Measurements from ENCODE around the gene PKHD1.
"Not testable (repeated sequence)": the region's sequence is repeated elsewhere in the genome, so short reads cannot be mapped to it uniquely, and the experiment has no call there.

PKHD1 gene

DNA sequence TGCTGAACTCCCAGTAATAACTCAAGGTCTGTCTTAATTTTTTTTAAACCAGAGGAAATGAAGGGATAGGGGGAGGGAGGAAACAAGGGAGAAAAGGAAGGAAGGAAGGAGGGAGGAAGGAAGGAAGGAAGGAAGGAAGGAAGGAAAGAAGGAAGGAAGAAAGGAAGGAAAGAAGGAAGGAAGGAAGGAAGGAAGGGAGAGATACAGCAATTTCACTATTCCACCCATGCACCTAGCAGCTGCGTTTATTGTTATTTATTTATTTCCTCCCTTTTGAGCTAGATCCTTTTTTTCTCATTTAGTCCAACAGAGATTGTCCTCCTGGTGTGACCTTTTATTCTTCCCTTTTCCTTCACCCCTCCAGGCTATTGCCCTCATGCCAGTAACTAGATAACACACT, 97.6 kb downstream of the PKHD1 start:
- DNase-seq (ENCODE audit: low read depth, low spot score) = no peak

DNA sequence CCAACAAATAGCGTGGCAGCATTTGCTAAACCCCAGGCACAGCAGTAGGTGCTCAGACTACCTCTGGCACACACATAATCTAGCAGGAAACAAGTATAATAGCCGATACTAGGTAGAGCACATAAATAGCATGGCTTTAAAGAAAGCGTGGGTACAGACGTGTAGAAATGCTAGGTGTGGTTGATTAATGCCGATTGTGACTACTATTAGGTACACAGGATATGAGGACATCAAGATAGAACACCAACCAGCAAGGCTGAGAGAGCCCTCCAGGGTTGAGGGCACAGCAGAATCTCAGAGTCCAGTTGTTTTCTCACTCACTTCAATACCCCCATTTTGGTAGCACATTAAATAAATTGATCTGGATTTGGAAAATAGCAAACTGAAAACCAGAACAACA, 100.5 kb downstream of the PKHD1 start:
- no peak for DNase-seq (ENCODE audit: low read depth, low spot score)

DNA sequence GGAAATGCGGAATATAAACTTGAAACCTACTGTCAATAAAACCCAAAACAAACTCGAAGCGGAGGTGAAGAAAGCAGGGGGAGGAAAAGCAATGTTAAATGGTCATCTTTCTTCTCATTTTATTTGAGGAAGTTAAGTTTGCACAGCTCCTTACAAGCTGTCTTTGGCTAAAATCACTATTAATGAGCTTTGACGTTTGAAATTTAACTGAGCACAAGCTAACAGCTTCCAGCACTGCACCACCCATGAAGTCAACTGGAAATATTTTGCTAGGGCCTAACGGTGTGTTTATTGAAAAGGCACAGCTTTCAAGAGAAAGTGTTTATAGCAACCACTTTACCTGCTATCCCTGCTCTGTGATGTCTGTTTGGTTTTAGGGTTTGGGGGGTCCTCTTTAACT, 103.8 kb downstream of the PKHD1 start:
- no peak for DNase-seq (ENCODE audit: low read depth, low spot score)

DNA sequence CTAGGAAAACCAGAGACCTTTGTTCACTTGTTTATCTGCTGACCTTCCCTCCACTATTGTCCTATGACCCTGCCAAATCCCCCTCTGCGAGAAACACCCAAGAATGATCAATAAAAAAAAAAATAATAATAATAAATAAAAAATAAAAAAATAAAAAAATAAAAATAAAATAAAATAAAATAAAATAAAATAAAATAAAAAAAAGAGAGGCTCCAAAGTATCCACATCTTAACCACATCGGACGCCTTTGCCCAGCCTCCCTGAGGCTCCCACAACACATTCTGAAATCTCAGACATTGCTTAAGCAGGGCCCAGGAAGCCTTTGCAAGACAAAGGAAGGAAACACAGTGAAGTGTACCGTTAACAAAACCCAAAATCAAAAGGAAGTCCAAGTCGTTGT, 104.7 kb downstream of the PKHD1 start:
- DNase-seq (ENCODE audit: low read depth, low spot score) = not testable (repeated sequence)

DNA sequence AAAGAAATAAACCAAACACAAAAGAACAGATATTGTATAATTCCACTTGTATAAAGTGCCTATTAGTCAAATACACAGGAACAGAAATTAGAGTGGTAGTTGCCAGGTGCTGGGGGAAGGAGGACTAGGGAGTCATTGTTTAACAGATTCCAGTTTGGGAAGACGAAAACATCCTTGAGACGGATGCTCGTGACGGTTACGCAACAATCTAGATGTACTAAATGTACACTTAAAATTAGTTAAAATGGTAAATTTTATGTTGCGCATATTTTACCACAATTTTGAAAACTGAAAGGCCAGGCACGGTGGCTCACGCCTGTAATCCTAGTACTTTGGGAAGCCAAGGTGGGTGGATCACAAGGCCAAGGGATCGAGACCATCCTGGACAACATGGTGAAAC, 111.0 kb downstream of the PKHD1 start:
- no peak for DNase-seq (ENCODE audit: low read depth, low spot score)

DNA sequence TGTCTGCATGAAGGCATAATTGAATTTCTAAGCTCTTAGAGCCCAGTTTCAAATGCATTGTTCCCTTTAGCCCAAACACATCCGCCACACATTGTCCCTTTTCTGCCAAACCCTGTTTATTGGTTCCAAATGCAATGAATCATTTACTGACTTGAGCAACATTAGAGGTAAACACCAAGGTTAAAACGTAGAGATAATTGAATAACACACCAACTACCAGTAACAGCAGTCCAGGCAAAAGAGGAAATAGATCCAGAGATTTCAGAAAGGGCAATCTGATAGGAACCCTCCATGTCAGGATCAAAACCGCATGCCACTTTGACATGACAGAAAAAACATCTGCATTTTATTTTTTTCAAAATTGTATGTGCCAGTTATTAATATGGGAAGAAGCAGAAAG, 114.8 kb downstream of the PKHD1 start:
- DNase-seq (ENCODE audit: low read depth, low spot score) = no peak

DNA sequence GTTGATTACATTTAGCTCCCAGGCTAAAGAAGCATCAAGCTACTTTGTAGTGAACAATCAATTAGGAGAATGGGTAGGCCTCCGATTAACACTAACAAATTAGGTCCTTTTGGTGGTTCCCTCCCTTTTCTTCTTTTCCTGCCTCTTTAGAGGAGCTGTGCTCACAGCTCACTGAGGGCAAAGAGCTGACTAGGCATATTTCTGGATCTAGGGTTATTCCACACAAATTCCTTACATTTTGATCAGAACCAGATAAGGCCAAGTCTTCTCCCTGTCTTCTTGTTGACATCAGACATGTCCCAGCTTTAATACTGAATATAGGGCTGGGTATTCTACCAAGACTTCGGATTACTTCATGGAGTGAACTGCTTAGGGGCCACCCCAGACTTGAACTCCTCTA, 119.1 kb downstream of the PKHD1 start:
- DNase-seq (ENCODE audit: low read depth, low spot score) = no peak

GRCh38 chr6:51965222-51965801, 122.1 kb downstream of the PKHD1 start:
- DNase-seq (ENCODE audit: low read depth, low spot score) = no peak

GRCh38 chr6:51963980-51964379, 123.4 kb downstream of the PKHD1 start:
- DNase-seq (ENCODE audit: low read depth, low spot score) = no peak

DNA sequence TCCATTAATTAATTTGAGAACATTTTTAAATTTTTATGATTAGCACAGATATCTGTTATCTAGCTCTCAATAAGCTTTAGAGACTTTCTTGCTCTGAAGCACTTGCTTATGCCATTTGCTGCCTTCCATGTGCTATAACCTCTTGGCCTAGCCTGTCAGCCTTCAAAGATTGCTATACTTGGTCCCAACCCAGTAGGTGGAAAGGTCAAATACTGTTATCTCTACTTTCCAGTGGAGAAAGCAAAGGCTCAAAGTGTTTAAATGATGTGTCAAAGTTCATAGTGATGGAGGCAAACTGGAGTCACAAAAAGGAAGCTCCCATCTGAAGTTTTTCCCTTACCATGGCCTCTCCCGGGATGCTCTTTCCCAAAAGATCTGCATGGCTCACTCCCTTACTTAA, 125.1 kb downstream of the PKHD1 start:
- no peak for DNase-seq (ENCODE audit: low read depth, low spot score)

DNA sequence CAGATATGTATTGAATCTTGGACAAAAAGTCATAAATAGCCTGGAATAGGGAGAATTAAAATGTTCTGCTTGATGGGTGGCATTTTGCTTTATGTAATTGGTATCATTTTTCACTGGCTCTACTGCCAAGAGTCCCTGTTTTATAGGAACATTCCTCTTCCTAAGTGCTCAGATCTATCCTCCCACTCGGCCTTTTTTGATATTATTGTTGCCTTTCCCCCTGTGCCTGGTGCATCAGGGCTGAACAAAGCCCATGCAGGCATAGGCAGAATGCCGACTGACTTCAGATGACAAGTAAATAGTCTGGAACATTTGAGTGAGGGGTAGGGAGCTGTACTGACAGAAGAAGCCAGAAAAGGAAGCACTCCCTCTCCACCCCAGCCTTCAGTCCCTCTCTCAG, 127.0 kb downstream of the PKHD1 start:
- DNase-seq (ENCODE audit: low read depth, low spot score) = no peak

DNA sequence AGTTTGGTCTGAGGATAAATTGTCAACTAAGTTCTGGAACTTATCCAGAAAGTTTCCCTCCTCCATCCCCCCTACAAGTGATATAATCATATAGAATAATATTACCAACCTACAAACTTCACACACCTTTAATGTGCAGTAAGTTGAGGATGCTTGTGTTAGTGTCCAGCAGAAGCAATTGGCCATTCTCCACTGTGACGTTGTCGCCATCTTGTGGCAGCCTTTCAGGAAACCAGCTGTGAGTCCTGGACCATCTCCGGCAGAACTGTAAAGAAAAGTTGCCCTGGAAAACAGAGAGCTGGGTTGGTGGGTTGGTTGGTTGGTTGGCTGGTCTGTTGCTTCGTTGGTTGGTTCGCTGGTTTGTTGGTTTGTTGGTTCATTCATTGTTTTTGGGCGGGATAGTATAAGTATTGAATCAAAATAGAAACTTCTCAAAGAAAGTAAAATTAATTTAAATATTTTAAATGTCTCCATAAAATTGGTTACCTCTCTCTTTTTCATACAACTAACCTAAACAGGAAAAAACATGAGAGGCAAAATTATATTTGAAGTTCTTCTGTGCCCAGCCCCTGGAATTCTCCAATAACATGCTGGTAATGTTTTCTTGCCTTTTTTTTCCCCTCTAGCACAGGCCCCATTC, 127.5 kb downstream of the PKHD1 start:
- no peak for DNase-seq (ENCODE audit: low read depth, low spot score)

DNA sequence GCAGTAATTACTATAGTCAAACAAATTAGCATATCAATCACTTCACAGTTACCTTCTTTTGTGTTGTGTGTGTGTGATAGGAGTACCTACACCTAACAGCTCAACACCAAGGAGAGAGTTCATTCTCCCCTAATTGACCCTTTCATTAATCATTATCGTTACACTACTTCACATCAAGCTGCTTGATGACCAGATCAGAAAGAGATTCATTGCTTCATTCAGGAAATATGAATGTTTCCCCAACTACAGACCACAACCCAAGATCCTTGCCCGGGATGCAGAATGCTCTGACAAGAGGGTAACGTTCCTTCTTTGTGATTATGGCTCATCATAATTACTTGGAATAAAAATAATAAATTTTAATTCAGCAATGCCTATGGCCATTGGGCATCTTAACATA, 132.7 kb downstream of the PKHD1 start:
- no peak for DNase-seq (ENCODE audit: low read depth, low spot score)

- no peak for DNase-seq (ENCODE audit: low read depth, low spot score)
Measured at GRCh38 chr6:51953246-51953645, 134.2 kb downstream of the PKHD1 start.

GRCh38 chr6:51951924-51952323, 135.5 kb downstream of the PKHD1 start:
- DNase-seq (ENCODE audit: low read depth, low spot score) = no peak

- no peak for DNase-seq (ENCODE audit: low read depth, low spot score)
Measured at GRCh38 chr6:51949526-51949925, 137.9 kb downstream of the PKHD1 start.

- DNase-seq (ENCODE audit: low read depth, low spot score) = not testable (repeated sequence)
Measured at GRCh38 chr6:51939695-51940094, 147.7 kb downstream of the PKHD1 start.

DNA sequence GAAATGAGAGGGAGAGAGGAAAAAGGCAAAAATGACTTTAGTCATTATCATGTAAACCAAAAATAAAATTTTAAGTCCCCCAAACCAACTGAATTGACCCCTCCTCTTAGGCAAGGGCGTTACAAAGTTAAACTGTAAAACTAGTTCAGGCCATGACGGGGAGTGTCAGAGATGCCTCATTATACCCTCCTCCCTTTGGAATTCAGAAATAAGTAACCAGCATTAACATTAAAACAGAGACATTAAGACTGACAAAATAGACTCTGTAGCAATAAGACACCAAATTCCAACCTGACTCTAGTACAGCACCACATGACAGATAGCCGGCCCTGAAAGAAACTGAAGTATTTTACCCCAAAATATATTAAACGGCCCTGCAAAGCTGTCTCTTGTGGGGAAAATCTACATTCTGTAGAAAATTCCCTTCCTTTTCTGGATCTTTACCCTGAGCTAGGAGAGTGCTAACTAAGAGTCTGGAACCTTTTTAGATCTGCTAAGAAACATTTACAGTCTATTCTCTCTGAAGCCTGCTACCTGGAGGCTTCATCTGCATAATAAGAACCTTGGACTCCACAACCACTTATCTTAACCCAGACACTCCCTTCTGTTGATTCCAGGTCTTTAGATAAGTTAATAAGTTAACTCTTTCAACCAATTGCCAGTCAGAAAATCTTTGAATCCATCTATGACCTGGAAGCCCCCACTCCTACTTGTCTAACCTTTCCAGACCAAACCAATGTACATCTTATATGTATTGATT, 150.7 kb downstream of the PKHD1 start:
- DNase-seq (ENCODE audit: low read depth, low spot score) = no peak

DNA sequence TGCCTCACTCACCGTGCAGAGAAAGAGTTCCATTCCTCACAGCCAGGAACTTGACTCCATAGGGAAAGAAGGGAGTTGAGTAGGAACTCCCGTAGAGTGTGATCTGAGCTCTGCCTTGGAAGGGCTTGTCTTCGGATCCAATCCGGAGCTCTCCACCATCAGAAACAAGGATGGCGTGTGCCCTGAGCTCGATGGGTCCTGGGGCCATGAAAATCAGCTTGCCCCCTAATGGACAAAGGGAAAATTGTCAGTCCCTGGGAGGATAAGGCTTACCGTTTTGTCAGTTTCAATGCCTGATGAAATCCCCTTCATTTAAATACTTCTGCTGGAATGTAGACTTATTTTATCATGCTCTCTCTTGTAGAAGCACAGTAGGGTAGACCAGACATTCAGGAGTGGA, 153.3 kb downstream of the PKHD1 start:
- DNase-seq (ENCODE audit: low read depth, low spot score) = no peak

DNA sequence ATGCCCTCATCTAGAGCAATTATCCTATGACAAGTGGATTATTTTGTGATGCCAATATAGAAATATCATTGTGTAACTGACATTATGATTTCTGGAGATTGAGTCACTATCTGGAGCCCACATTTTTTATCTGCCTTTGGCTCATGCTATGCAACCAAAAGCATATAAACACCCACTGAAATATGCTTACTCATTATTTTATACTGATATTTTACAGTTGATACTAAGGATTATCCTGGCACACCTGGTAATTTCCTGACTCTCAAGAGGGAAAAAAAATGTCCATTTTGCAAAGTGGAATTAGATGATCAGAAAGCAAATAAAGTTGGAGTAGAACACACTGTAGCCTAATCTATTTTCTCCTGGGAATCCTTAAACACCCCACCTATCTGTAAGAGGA, 154.5 kb downstream of the PKHD1 start:
- no peak for DNase-seq (ENCODE audit: low read depth, low spot score)

DNA sequence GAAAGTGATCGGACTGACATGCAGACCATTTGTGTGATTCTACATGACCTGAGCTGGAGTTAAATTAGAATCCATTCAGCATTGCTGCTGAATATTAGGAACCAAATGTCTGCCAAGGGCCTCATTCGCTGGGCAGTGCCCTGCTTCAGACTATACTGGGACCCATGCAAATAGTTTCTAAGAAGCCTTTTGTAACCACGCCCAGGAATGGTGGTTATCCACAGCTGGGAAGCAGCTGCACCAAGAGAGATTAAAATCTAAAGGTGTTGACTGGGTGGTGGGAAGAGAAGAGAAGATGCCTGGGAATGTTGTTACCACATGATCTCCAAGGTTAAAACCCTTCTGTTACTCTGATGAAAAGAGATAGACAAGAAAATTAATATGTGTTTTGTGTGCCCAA, 156.8 kb downstream of the PKHD1 start:
- no peak for DNase-seq (ENCODE audit: low read depth, low spot score)

- no peak for DNase-seq (ENCODE audit: low read depth, low spot score)
Measured at GRCh38 chr6:51929934-51930574, 157.4 kb downstream of the PKHD1 start.

- DNase-seq (ENCODE audit: low read depth, low spot score) = no peak
Measured at GRCh38 chr6:51928320-51928719, 159.1 kb downstream of the PKHD1 start.
